Lower leg skin (tissue), 4 donors: ENCODE measurements around the gene PRDM11. TPM values are rescaled to one million over a fixed set of nuclear protein-coding genes. Genes with fewer than 3 reads are reported as not detected.

Experiments used
- DNase-seq, 2 donors: peaks; one replicate each; pipeline ENCODE4 v3.0.0-alpha.2; 2019; ENCODE audit warnings: low spot score in 2 of 2
- H3K4me3 ChIP-seq: fragments of 200-600 bp; sonication (generic); 2 replicates; pipeline ENCODE4 v1.5.1; 2017; ENCODE audit warnings: mild to moderate bottlenecking, low read depth; ENCODE audit not compliant: poor library complexity, severe bottlenecking
- POLR2A ChIP-seq, 2 donors: fragments of 450-650 bp; IDR thresholded peaks; one replicate each; pipeline ENCODE4 v1.6.1; 2016 to 2017; ENCODE audit warnings: antibody characterized with exemption in 2 of 2, mild to moderate bottlenecking in 1 of 2, moderate library complexity in 1 of 2
- WGBS, 2 donors: methylation state at CpG; one replicate each; pipeline ENCODE4 v1.1.5; 2018; 5-methylcytosine and 5-hydroxymethylcytosine counted together
- intact Hi-C: fragments of 100-400 bp; cut with DNase I; formaldehyde crosslinking; loops from one replicate; pipeline ENCODE4 v1.15.0; 2023; ENCODE audit warnings: low total_unique reads
- total RNA-seq, 4 donors: library from RNA; depleted of rRNA; stranded (reverse); fragments of >200 nt; gene quantifications; one replicate each; pipeline ENCODE4 v1.1.0, GENCODE V29; 2016
- TF ChIP-seq, protein P1 (sequence below), 3 donors: fragments of 450-650 bp; IDR thresholded peaks; one replicate each; pipeline ENCODE4 v1.5.1; 2016; ENCODE audit warnings: antibody characterized with exemption in 3 of 3, mild to moderate bottlenecking in 3 of 3, moderate library complexity in 2 of 3

Gene PRDM11
- total RNA-seq, 4 donors from 2014 or later = 3.2 to 9.5 (median 6.6) TPM

DNA sequence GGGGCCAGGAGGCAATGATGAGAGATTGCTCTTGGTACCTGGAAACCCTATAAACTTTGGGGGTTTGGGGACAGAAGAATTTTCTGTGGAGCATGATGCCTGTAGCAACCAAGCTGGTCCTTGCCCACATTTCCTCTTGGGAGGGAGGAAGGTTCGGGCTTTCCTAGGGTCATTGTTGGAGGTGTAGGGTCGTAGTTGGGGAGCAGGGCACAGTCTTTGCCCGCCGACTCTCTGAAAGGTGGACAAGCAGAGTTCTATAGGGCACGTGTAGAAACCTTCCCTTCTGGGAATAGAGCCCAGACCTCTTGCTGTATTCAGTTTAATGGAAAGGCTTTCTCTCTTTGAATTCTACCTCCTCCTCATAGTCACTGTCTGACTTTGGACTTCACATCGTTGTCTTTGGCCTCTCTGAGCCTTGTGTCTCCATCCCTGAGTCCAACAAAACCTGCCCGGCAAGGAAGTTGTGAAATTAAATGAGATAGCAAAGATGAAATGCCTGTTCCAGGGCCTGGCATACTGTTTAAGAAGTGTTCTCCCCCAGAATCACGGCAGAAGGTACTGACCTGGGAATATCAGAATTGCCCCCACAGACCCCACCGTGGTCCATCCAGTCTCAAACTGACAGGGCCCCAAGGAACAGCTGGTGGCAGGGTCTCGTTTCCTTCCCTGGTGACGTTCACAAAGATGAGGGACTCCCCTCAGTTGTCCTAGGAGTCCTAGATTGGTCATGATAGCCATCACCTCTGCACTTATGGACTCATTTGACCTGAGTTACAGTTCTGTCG is 1.6 kb downstream of the PRDM11 start:
- no peak overlapping the region for H3K4me3 ChIP-seq
- no peak for TF ChIP-seq POLR2A (IDR thresholded peaks at IDR 0.05)
- TF ChIP-seq, protein P1, sequence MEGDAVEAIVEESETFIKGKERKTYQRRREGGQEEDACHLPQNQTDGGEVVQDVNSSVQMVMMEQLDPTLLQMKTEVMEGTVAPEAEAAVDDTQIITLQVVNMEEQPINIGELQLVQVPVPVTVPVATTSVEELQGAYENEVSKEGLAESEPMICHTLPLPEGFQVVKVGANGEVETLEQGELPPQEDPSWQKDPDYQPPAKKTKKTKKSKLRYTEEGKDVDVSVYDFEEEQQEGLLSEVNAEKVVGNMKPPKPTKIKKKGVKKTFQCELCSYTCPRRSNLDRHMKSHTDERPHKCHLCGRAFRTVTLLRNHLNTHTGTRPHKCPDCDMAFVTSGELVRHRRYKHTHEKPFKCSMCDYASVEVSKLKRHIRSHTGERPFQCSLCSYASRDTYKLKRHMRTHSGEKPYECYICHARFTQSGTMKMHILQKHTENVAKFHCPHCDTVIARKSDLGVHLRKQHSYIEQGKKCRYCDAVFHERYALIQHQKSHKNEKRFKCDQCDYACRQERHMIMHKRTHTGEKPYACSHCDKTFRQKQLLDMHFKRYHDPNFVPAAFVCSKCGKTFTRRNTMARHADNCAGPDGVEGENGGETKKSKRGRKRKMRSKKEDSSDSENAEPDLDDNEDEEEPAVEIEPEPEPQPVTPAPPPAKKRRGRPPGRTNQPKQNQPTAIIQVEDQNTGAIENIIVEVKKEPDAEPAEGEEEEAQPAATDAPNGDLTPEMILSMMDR (IDR thresholded peaks at IDR 0.05) = no peak
- peak; percentile 12 to 70 for DNase-seq
- intact Hi-C loops = no loop called here
- WGBS, 2 donors = 61 to 67% methylated on average over 12 of the region's 12 CpGs

DNA sequence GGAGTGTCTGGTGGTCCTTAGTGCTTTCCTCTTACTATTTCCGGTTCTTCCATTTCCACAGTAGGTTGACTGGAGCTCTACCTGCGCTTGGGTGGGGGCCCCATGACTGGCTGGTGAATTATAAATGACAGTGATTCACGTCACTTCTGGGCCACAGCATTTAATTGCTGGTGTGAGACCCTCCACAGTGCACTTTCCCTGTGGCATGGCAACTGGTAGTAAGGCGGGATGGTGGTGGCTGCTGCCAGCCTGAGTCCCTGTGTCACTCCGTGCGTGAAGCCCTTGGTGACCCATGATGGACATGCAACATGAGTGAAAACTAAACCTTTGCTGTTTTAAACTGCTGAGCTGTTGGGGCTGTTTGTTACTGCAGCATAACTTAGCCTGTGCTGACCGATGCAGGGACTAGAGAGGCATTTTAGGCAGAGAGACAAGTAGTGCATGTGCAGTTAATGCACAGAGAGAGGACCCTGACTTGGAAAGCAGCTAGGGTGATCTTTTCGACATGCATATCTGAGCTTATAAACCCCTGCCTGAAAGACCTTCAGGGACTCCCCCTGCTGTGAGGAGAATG is 3.1 kb downstream of the PRDM11 start:
- TF ChIP-seq POLR2A (IDR thresholded peaks at IDR 0.05) = no peak
- TF ChIP-seq, protein P1 (IDR thresholded peaks at IDR 0.05) = no peak
- peak; percentile 8 to 40 for DNase-seq
- WGBS, 2 donors = 95 to 97% methylated on average over 8 of the region's 8 CpGs
- intact Hi-C loops = no loop called here
- H3K4me3 ChIP-seq = no peak overlapping the region

DNA sequence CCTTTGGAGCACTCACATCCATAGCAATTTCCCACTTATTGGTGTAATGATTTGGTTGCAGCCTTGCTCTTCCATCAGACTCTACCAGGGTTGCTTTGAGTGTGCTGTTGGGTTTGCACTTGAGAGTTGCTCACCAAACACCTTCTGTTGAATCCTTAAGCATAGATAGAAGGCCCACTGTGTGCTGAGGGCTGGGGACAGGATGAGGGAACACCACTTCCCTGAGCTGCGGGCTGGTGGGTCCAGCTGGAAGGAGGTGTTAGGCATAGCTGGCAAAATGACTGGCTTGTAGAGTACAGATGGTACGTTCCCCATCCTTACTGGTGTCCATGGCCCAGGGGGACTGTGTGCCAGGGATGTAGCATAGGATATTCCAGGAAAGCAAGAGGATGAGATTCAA is 3.9 kb downstream of the PRDM11 start:
- no peak for DNase-seq
- TF ChIP-seq, protein P1 (IDR thresholded peaks at IDR 0.05) = no peak
- TF ChIP-seq POLR2A (IDR thresholded peaks at IDR 0.05) = no peak
- 95 to 100% methylated on average over 2 of the region's 2 CpGs for WGBS, 2 donors
- no peak overlapping the region for H3K4me3 ChIP-seq
- intact Hi-C loops = no loop called here

DNA sequence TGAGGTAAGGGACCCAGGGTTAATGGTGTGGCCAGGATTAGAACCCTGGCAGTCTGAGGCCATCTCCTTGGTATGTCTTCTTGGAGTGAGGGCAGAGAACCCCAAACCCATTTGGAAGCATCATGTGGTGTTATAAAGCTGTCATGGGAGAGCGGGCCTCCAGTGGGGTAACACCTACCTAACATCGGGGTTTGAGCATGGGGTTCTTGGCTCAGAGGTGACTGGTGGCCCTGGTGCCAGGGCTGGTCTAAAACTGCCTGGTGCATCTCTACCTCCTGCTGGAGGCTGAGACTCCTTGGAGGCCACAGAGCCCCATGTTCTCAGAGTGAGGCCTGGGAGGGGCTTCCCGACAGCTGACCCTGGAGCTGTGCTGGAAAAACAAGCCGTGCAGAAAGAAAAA is 4.5 kb downstream of the PRDM11 start:
- TF ChIP-seq, protein P1 (IDR thresholded peaks at IDR 0.05) = no peak
- TF ChIP-seq POLR2A (IDR thresholded peaks at IDR 0.05) = no peak
- H3K4me3 ChIP-seq = no peak overlapping the region
- intact Hi-C loops = no loop called here
- WGBS, 2 donors = 79 to 83% methylated on average over 4 of the region's 4 CpGs
- DNase-seq = peak in 1 of 2 donors; percentile 72

DNA sequence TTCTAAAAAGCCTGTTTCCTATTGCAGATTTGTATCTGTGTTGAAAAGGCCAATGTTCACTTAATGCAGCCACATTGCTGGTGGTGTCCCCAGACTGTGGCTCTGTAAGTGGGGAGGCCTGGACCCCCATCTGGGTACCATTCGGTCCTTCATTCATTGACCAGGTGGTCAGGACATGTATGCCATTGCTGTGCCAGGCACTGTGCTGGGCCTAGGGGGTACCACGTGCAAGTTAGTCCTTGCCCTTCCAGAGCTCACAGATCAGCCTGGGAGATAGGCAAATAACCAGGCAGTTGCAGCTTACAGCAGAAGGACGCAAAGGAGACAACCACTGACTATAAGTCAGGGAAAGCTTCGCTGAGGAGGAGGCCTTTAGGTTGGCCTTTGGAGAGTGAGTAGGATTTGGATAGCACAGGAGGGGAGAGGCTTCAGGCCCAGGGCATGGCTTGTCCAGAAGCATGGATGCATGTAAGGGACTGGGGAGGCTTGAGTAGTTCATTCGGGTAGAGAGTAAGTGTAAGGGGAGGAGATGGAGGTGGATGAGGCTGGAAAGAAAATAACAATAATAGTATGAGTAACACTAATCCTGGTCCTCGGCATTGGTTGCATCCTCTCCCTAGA is 5.0 kb downstream of the PRDM11 start:
- 63 to 71% methylated on average over 6 of the region's 6 CpGs for WGBS, 2 donors
- intact Hi-C loops = no loop called here
- DNase-seq = peak; percentile 12 to 50
- TF ChIP-seq, protein P1 (IDR thresholded peaks at IDR 0.05) = no peak
- no peak for TF ChIP-seq POLR2A (IDR thresholded peaks at IDR 0.05)
- H3K4me3 ChIP-seq = no peak overlapping the region
